Activated naive CD4-positive, alpha-beta T cell treated with Interleukin-2 at 50 U/mL for 16 hours (primary cell): ENCODE data around the gene NAT8L.

Source experiments
- DNase-seq: peaks from one replicate; pipeline ENCODE4 v3.0.0-alpha.2; 2020

NAT8L gene

DNA sequence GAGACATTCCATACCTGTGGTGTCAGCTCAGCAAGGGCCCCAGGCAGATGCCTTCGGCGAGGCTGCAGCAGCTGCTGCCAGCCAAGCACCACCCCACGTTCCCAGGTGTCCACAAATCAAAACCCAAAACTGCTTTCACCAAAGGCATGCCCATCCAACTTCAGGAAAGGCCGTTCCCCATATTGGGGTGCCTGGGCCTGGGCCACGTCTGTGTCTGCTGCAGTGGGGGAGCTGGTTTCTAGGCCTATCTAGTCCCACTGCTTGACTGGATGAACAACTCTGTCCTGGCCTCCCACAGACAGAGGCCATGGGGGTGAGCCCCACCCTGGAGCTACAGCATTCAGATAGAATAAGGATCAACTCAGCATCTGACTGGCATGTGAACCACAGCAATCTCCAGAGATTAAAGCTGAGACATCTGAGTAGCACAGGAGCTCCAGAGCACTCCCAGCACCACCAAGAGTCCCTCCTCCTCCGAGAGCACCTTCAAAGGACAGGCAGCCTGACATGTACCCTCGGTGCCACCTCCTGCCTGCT, 37.0 kb downstream of the NAT8L start:
- no peak for DNase-seq

DNA sequence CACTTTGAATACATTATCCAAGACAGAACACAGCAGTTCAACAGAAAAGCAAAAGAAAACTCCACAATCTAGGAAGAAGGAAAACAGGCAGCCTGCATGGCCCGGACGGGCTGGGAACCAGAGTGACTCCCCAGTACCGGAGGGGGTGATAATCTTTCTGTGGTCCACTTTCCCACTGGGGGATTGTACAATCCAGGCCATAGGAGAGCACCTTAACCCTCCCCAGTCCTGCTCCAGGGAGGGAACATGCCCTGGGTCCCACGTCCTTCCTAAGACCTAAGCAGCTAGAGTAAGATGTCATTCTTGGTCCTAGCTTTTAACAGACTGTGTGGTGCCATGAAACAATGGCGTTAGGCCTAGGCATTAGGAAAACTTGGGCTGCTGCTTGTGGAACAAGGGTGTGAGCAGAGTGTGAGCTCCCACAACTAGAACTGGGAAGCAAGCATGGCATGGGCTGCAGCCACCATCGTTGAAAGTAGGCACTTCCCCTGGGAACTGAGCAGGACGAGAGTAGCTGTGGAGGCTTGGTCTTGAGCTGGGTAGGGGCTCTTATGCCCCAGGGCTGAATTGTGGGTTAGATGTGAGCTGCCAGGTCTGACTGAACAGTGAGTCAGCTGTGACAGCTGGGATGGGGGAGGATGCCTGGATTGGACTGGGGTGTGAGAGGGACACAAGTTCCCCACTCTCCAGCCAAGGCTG, 42.4 kb downstream of the NAT8L start:
- no peak for DNase-seq

DNA sequence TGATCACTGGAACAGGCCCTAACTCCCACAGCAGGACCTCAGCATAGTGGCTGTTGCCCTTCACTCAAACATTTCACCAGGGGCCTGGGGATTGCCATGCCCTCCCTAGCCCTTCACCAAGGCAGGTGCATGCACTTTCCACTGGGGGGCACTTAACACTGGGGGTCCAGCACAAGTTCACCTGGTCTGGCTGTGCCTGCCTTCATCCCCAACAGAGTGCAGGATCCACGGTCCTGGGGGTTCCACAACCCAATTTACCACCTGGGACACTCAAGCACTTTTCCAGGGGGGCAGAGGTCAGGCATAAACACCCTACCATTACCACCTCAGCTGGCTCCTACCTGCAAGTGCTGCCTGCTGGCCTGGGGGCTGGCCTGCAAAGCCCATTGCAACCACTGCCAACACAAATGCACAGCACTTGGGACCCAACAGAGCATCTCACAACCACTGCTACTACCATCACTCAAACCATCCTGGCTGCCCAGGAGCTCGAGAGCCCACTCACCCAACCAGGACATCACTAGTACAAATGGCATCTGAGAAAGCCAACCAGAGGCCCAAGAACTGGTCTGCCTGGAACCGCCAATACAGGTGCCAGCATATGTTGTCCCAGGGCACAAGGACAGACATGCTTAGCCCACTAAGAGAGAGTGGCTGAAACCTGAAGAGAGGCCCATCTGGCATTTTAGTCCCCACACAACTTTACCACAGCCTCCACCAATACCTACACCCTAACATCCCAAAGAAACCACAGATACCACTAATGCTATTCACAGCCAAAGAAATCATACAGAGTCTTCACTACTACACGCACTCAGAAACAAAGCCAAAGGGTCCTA, 43.1 kb downstream of the NAT8L start:
- DNase-seq, result no peak

DNA sequence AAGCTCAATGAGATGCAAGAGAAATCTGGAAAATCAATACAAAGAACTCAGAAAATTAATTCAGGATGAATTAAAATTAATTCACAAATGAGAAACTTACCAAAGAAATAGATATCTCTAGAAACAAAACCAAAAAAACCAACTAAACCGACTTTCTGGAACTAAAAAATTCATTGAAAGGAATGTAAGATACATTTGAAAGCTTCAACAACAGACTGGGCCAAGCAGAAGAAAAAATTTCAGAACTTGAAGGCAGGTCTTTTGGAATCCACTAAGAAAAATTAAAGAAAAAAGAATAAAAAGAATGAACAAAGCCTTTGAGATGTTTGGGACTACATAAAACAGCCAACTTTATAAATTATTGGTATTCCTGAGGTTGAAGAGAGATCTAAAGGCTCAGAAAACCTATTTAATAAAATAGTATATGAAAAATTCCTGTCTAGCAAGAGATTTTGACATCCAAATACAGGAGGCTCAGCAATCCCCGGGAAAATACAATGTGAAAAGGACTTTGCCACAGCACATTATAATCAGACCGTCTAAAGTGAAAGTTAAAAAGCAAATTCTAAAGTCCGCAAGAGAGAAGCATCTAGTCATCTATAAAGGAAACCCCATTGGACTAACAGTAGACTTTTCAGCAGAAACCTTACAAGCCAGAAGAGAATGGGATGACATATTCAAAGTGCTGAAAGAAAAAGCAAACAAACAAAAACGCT, 44.2 kb downstream of the NAT8L start:
- DNase-seq, result no peak

DNA sequence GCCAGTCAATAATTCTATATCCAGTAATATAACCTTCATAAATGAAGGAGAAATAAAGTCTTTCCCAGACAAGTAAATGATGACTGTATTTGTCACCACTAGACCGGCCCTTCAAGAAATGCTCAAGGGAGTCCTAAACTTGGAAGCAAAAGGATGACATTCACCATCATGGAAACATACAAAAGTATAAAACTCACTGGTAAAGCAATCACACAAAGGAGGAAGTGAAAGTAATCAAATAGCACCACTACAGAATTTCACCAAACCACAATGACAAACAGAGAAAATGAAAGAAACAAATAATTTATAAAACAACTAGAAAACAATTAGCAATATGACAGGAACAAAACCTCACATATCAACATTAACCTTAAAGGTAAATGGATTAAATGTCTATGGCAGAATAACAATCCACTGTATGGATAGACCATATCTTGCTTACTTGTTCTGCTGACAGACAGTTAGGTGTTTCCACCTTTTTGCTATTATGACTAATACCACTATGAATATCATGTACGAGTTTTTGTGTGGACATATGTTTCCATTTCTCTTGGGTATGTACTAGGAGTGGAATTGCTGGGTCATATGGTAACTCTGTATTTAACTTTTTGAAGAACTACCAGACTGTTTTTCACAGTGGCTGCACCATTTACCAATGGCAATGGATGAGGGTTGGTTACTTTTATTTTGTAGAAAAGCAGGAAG, 44.9 kb downstream of the NAT8L start:
- DNase-seq, result no peak

DNA sequence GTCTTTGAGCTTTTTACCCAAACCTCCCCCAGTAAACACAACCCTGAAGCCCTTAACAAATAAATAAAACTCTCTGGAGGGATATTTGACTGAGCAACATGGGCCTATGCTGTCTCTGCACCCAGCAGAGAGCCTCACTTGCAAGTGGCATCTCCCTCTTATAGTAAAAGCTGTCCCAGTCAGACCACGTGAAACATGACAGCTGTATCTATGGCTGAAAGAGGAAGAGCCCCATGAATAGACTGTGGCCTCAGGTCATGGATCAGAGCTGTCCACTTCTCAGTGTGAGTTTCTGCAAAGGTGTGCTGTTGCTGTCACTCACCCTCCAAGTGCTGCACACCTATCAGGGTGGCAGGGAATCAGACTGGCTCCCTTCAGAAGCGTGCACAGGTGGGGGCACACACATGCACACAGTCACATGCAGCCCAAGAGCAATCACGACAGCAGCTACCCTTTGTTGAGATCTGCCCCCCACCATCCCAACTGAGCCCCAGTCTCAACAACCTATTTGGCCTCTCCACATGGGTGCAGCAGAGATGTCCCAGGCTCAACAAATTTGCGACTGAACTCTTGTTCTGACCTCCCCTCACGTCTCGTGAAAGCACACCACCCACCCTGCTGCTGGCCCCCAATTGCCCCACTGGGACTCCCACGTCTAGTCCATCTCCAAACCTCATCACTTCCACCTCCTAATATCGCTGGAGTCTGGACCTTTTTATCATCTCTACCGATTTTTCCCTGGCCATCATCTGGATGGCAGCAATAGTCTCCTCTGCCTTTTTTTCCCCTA, 45.6 kb downstream of the NAT8L start:
- DNase-seq, result no peak

DNA sequence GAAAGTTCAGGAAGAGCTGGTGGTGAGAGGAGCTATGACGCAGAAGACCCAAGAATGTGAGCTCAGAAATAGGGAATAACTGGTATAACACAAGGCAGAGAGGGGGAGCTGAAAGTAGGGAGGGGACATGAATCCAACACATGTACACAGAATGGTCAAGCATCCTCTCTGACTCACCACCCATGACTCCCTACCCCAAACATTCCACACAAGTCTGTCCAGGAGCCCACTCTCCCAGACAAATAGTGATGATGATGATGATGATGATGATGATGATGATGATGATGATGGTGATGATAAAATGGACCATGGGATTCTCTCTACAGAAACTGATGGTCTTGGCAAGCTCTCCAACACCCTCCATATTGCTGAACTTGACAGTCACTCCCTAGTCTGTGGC, 46.4 kb downstream of the NAT8L start:
- no peak for DNase-seq

DNA sequence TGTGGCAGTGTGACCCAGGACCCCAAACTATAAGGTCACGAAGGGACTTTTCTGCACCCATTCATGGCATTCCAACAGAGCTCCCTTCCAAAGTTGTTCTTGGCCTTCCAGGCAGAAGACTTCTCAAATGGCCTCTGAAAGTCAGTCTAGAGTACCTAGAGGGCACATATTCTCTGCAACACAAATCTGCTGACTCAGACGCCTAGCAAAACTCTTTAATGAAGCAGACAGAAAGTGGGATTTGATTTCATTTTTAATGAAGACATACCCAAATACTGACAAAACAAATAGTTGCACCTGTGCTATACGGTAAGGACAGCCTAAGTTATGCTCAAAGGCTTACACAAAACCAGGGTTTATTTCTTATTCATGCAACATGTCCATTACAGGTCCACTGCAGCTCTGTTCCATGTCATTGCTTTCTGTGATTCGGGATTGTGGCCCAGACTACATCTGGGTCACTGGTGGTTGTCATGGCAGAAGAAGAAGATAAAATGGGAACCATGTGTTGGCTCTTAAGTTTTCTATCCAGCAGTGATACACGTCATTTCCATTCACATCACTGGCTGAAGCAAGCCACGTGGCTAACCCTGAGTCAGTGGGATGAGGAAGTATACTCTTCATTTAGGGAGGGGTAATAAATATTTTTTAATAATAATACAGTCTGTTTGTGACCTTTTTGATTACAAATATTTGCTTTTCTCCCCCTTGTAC, 57.7 kb downstream of the NAT8L start:
- DNase-seq, result no peak
